GM19043 (cell line): ENCODE measurements around the gene MED15.
"Not testable (repeated sequence)": the region's sequence is repeated elsewhere in the genome, so short reads cannot be mapped to it uniquely, and the experiment has no call there.

Experiments
- ATAC-seq: cut with Tn5 transposase; IDR thresholded peaks from one replicate; pipeline ENCODE4 v1.9.1; 2021; ENCODE audit warnings: low read depth; ENCODE audit not compliant: unreplicated experiment

Gene MED15

GRCh38 chr22:20479612-20480196 lies 27.7 kb upstream of the MED15 start:
- ATAC-seq: no peak

GRCh38 chr22:20483143-20483506 lies 24.3 kb upstream of the MED15 start:
- not testable (repeated sequence) for ATAC-seq

GRCh38 chr22:20483771-20484170 lies 23.6 kb upstream of the MED15 start:
- ATAC-seq: no peak

GRCh38 chr22:20484948-20485683 lies 22.3 kb upstream of the MED15 start:
- no peak for ATAC-seq

- no peak for ATAC-seq
Observed at GRCh38 chr22:20486229-20486628, 21.2 kb upstream of the MED15 start.

- no peak for ATAC-seq
Observed at GRCh38 chr22:20487715-20488114, 19.7 kb upstream of the MED15 start.

GRCh38 chr22:20488946-20489345 lies 18.5 kb upstream of the MED15 start:
- no peak for ATAC-seq

GRCh38 chr22:20490183-20490940 lies 17.0 kb upstream of the MED15 start:
- no peak for ATAC-seq

GRCh38 chr22:20490941-20491307 lies 16.5 kb upstream of the MED15 start:
- ATAC-seq: no peak

- ATAC-seq: no peak
Observed at GRCh38 chr22:20491346-20491745, 16.1 kb upstream of the MED15 start.

GRCh38 chr22:20494978-20495860 lies 12.2 kb upstream of the MED15 start, which contains the start of gene KLHL22:
TSS of gene KLHL22 (minus strand) at chr22:20495795. CDS start at chr22:20489211, 6,584 bp downstream.
- ATAC-seq: peak; percentile 29

- peak; percentile 83 for ATAC-seq
Observed at GRCh38 chr22:20495861-20496681, 11.3 kb upstream of the MED15 start.

GRCh38 chr22:20497426-20497825 lies 10.0 kb upstream of the MED15 start:
- ATAC-seq: no peak

- ATAC-seq: no peak
Observed at GRCh38 chr22:20498913-20499312, 8.5 kb upstream of the MED15 start.

- ATAC-seq: no peak
Observed at GRCh38 chr22:20499769-20500168, 7.6 kb upstream of the MED15 start.

- no peak for ATAC-seq
Observed at GRCh38 chr22:20503816-20504215, 3.6 kb upstream of the MED15 start.

GRCh38 chr22:20504293-20504922 lies 3.0 kb upstream of the MED15 start:
- ATAC-seq: not testable (repeated sequence)

GRCh38 chr22:20506543-20507252 lies 712 bp upstream of the MED15 start:
- no peak for ATAC-seq
